H9 (cell line): Measurements from ENCODE around the gene PDS5A. TPM values are rescaled to one million over a fixed set of nuclear protein-coding genes. Genes with fewer than 3 reads are reported as not detected.

Experiments
- DNase-seq: peaks from one replicate; pipeline ENCODE4 v3.0.0-alpha.2; 2017
- H2AFZ ChIP-seq: one replicate; pipeline ENCODE4 v1.6.1; 2013; ENCODE audit warnings: mild to moderate bottlenecking, low read length, control low read depth, moderate library complexity
- H2AK5ac ChIP-seq: 2 replicates; pipeline ENCODE4 v1.6.1; 2013; ENCODE audit warnings: low read length, control low read depth, mixed read lengths; ENCODE audit not compliant: insufficient read length
- H2BK120ac ChIP-seq: one replicate; pipeline ENCODE4 v1.6.1; 2013; ENCODE audit warnings: low read depth, mild to moderate bottlenecking, low read length, control low read depth, inconsistent platforms; ENCODE audit not compliant: poor library complexity, severe bottlenecking
- H2BK12ac ChIP-seq: 2 replicates; pipeline ENCODE4 v1.6.1; 2013; ENCODE audit warnings: low read length, control low read depth, mixed read lengths, low read depth; ENCODE audit not compliant: insufficient read length
- H2BK15ac ChIP-seq: 2 replicates; pipeline ENCODE4 v1.6.1; 2013; ENCODE audit warnings: low read depth, low read length, control low read depth
- H2BK20ac ChIP-seq: one replicate; pipeline ENCODE4 v1.6.1; 2013; ENCODE audit warnings: low read depth, mild to moderate bottlenecking, low read length, control low read depth, inconsistent platforms; ENCODE audit not compliant: poor library complexity, severe bottlenecking
- H2BK5ac ChIP-seq: 2 replicates; pipeline ENCODE4 v1.6.1; 2013; ENCODE audit warnings: low read length, control low read depth, mixed read lengths; ENCODE audit not compliant: insufficient read length
- H3K14ac ChIP-seq: 2 replicates; pipeline ENCODE4 v1.6.1; 2013; ENCODE audit warnings: low read length, control low read depth; ENCODE audit not compliant: insufficient read depth
- H3K18ac ChIP-seq: 2 replicates; pipeline ENCODE4 v1.6.1; 2013; ENCODE audit warnings: low read depth, mild to moderate bottlenecking, mixed read lengths, low read length, control low read depth; ENCODE audit not compliant: insufficient read length
- H3K23ac ChIP-seq: 2 replicates; pipeline ENCODE4 v1.6.1; 2013; ENCODE audit warnings: low read length, control low read depth, mixed read lengths, low read depth; ENCODE audit not compliant: insufficient read length
- H3K23me2 ChIP-seq: 2 replicates; pipeline ENCODE4 v1.6.1; 2013; ENCODE audit warnings: low read depth, mild to moderate bottlenecking, mixed read lengths, low read length, control low read depth; ENCODE audit not compliant: insufficient read length, poor library complexity, severe bottlenecking
- H3K27ac ChIP-seq: 2 replicates; pipeline ENCODE4 v1.5.1; 2013; ENCODE audit warnings: low read length, control low read depth, mixed read lengths, low read depth; ENCODE audit not compliant: insufficient read length
- H3K27me3 ChIP-seq: 2 replicates; pipeline ENCODE4 v1.6.1; 2013; ENCODE audit warnings: low read length, control low read depth, inconsistent platforms; ENCODE audit not compliant: insufficient read depth
- H3K4ac ChIP-seq: 2 replicates; pipeline ENCODE4 v1.6.1; 2013; ENCODE audit warnings: low read depth, mild to moderate bottlenecking, control low read depth, inconsistent platforms, low read length, moderate library complexity
- H3K4me1 ChIP-seq: 2 replicates; pipeline ENCODE4 v1.6.1; 2013; ENCODE audit warnings: low read length, control low read depth, inconsistent platforms; ENCODE audit not compliant: insufficient read depth
- H3K4me2 ChIP-seq: 2 replicates; pipeline ENCODE4 v1.6.1; 2013; ENCODE audit warnings: low read length, control low read depth, mixed read lengths; ENCODE audit not compliant: insufficient read length, insufficient read depth
- H3K56ac ChIP-seq: 2 replicates; pipeline ENCODE4 v1.6.1; 2013; ENCODE audit warnings: low read depth, mild to moderate bottlenecking, mixed read lengths, low read length, control low read depth; ENCODE audit not compliant: insufficient read length
- H3K79me1 ChIP-seq: 2 replicates; pipeline ENCODE4 v1.6.1; 2013; ENCODE audit warnings: low read depth, mild to moderate bottlenecking, moderate library complexity, low read length, control low read depth, inconsistent platforms; ENCODE audit not compliant: insufficient read depth, poor library complexity, severe bottlenecking
- H3K79me2 ChIP-seq: 2 replicates; pipeline ENCODE4 v1.6.1; 2013; ENCODE audit warnings: low read length, control low read depth, inconsistent platforms; ENCODE audit not compliant: insufficient read depth
- H3K9ac ChIP-seq: 2 replicates; pipeline ENCODE4 v1.6.1; 2013; ENCODE audit warnings: low read length, control low read depth, mixed read lengths; ENCODE audit not compliant: insufficient read length; ENCODE audit errors: extremely low read depth
- H3K9me3 ChIP-seq: one replicate; pipeline ENCODE4 v1.6.1; 2013; ENCODE audit warnings: low read depth, low read length, inconsistent platforms; ENCODE audit not compliant: control insufficient read depth
- H3T11ph ChIP-seq: one replicate; pipeline ENCODE4 v1.6.1; 2013; ENCODE audit warnings: mild to moderate bottlenecking, low read length, control low read depth, inconsistent platforms
- H4K20me1 ChIP-seq: one replicate; pipeline ENCODE4 v1.6.1; 2013; ENCODE audit not compliant: control insufficient read depth, insufficient read length, insufficient read depth
- H4K5ac ChIP-seq: 2 replicates; pipeline ENCODE4 v1.6.1; 2013; ENCODE audit warnings: low read depth, mild to moderate bottlenecking, mixed read lengths, low read length, control low read depth; ENCODE audit not compliant: insufficient read length
- H4K8ac ChIP-seq: replicated peaks from 2 replicates; pipeline ENCODE4 v1.6.1; 2013; ENCODE audit warnings: low read length, control low read depth, mixed read lengths, low read depth; ENCODE audit not compliant: insufficient read length
- H4K91ac ChIP-seq: 2 replicates; pipeline ENCODE4 v1.6.1; 2013; ENCODE audit warnings: low read depth, mild to moderate bottlenecking, moderate library complexity, mixed read lengths, low read length, control low read depth; ENCODE audit not compliant: insufficient read length
- H3K27ac Mint-ChIP-seq, 3 experiments: 2 replicates in 2 of 3; 3 replicates in 1 of 3; pipeline ENCODE4 v1.8.0; 2020 to 2021; ENCODE audit warnings: mixed read lengths in 3 of 3, mild to moderate bottlenecking in 1 of 3, moderate library complexity in 1 of 3
- H3K27me3 Mint-ChIP-seq: 2 replicates; pipeline ENCODE4 v1.8.0; 2021; ENCODE audit warnings: low read depth, mild to moderate bottlenecking, moderate library complexity, mixed read lengths
- H3K36me3 Mint-ChIP-seq, 3 experiments: 2 replicates in 2 of 3; 3 replicates in 1 of 3; pipeline ENCODE4 v1.8.0; 2020 to 2021; ENCODE audit warnings: low read depth in 3 of 3, mixed read lengths in 3 of 3; ENCODE audit not compliant: insufficient read depth in 1 of 3
- H3K4me1 Mint-ChIP-seq, 2 experiments: 2 replicates each; pipeline ENCODE4 v1.8.0; 2020; ENCODE audit warnings: mixed read lengths in 2 of 2
- H3K4me3 Mint-ChIP-seq, 2 experiments: 2 replicates in 1 of 2; 3 replicates in 1 of 2; pipeline ENCODE4 v1.8.0; 2020 to 2021; ENCODE audit warnings: mild to moderate bottlenecking in 2 of 2, mixed read lengths in 2 of 2, moderate library complexity in 1 of 2
- H3K9me3 Mint-ChIP-seq, 2 experiments: 2 replicates in 1 of 2; 3 replicates in 1 of 2; pipeline ENCODE4 v1.8.0; 2020; ENCODE audit warnings: mild to moderate bottlenecking in 2 of 2, mixed read lengths in 2 of 2, moderate library complexity in 1 of 2
- CTCF ChIP-seq: fragments of 200-600 bp; sonication (generic); conservative IDR thresholded peaks from 3 replicates; pipeline ENCODE4 v1.8.0; 2021; ENCODE audit warnings: antibody characterized with exemption, mild to moderate bottlenecking
- WGBS: extraction: QIAGEN DNeasy Blood & Tissue Kit; methylation state at CpG from one replicate; pipeline ENCODE4 v1.1.7; 2013; ENCODE audit warnings: missing lambda C conversion rate, low lambda C conversion rate, mixed read lengths; ENCODE audit not compliant: insufficient read length; ENCODE audit errors: extremely low coverage; 5-methylcytosine and 5-hydroxymethylcytosine counted together
- total RNA-seq: library from RNA; stranded (reverse); gene quantifications from 2 replicates; pipeline ENCODE4 v1.2.1, GENCODE V29; 2021

PDS5A gene
- total RNA-seq, 1 experiment from 2014 or later, result 65.4 TPM

DNA sequence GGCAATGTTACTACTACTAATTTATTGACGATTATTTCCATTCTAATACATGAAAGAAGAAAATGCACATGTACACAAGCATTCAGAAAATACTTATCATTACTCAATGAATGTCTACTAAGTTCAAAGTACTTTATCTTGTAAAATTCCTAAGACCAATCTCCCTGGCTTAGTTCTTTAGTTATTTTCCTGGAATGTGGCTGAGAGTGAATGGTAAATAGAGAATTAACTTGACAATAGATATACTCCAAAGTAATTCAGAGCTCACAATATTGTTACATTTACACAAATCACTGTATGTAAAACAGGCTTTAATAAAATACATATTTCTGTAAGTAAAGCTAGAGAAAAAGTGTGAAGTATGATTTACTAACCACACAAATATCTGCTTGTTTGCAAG, 79.7 kb downstream of the PDS5A start:
- Histone ChIP-seq H2BK120ac (no peak overlapping the region), H3K9me3 (no peaks in the 10 kb centered on the region), H3K27ac (no peak overlapping the region), H3K27me3 (no peaks in the 10 kb centered on the region), H4K5ac (no peak overlapping the region), H3K79me2 (no peaks in the 10 kb centered on the region), H3K23me2 (no peaks in the 10 kb centered on the region), H4K8ac (no peak overlapping the region), H2AK5ac (no peak overlapping the region), H2AFZ (no peak overlapping the region), H3K79me1 (no peaks in the 10 kb centered on the region), H3K9ac (no peak overlapping the region), H3K23ac (no peak overlapping the region), H2BK5ac (no peak overlapping the region), H4K91ac (no peak overlapping the region), H4K20me1 (no peaks in the 10 kb centered on the region), H3K56ac (no peak overlapping the region), H2BK20ac (no peak overlapping the region), H3K4ac (no peak overlapping the region), H3T11ph (no peak overlapping the region), H2BK15ac (no peak overlapping the region), H3K4me2 (no peak overlapping the region), H3K14ac (no peak overlapping the region), H3K18ac (no peak overlapping the region), H2BK12ac (no peak overlapping the region), H3K4me1 (no peaks in the 10 kb centered on the region)
- no peaks in the 10 kb centered on the region for H3K9me3 Mint-ChIP-seq
- no peak for DNase-seq
- no CpG with 5 or more reads among the region's 1 CpG for whole genome bisulfite sequencing
- H3K27ac Mint-ChIP-seq, result peak overlapping the region in 2 of 3 experiments; percentile 60 to 93; a peak in 2 of 7 replicates
- peaks cover 37 to 87% (median 86%) of the 10 kb centered on the region in 3 experiments for H3K36me3 Mint-ChIP-seq
- H3K27me3 Mint-ChIP-seq, result no peaks in the 10 kb centered on the region
- no peak for TF ChIP-seq CTCF
- peaks cover 18% of the 10 kb centered on the region in 2 experiments for H3K4me1 Mint-ChIP-seq
- H3K4me3 Mint-ChIP-seq, result no peak overlapping the region
